GM19043 (cell line): ENCODE data around the gene HIPK2.
A peak's percentile ranks its signal among the peaks of the same experiment; 100 is the strongest.

Experiments used
- ATAC-seq: cut with Tn5 transposase; IDR thresholded peaks from one replicate; pipeline ENCODE4 v1.9.1; 2021; ENCODE audit warnings: low read depth; ENCODE audit not compliant: unreplicated experiment

Gene HIPK2

DNA sequence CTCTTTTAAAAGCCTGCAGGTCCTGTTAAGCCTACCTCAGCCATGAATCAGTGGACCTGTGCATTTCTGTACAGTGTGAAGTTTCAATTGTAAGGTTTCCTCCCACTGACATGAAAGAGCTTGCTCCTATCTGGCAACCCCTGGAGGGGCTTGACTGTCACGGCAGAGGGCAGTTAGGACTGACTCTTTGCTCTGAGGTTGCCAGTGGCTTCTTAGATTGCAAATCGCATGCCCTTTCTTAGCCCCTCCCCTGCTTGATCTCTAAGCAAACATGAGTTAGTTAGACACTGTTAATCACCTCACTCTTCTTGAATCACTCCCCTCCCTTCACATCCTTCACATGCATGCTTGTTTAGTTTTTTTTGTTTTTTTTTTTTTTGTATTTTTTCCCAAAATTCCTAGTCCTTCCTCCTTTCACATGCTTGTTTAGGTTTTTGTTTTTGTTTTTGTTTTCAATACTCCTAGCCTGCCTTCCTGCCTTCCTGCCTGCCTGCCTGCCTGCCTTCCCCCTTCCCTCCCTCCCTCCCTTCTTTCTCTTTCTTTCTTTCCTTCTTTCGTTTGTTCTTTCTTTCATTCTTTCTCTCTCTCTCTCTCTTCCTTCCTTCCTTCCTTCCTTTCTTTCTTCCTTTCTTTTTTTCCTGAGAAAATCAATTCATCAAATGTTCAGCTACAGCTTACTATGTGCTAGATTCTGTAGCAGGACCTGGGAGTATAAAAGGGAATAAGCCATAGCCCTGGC lies 6.0 kb upstream of the HIPK2 start:
- ATAC-seq, result no peak

DNA sequence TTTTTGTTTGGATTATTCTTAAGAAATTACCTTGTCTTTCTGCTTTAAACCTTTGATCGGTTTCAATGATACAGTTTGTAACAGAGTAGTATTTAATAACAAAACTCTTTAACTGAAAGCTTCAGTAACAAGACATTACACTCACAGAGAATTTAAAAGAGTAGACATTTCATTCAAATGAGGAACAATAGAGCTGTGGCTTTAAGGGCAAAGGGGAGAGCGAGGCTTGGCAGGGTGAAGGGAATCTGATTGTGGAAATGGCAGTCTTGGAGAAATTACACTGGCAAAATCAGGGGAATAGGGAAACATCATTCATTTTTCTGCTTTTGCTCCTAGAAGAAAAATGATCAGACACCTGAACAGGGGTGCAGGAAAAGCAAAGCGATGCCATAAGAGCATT lies 5.1 kb upstream of the HIPK2 start:
- ATAC-seq, result no peak

GRCh38 chr7:139777133-139777891 lies 486 bp downstream of the HIPK2 start:
- no peak for ATAC-seq

- ATAC-seq, result no peak
Observed at GRCh38 chr7:139776486-139777132, 1.2 kb downstream of the HIPK2 start.

DNA sequence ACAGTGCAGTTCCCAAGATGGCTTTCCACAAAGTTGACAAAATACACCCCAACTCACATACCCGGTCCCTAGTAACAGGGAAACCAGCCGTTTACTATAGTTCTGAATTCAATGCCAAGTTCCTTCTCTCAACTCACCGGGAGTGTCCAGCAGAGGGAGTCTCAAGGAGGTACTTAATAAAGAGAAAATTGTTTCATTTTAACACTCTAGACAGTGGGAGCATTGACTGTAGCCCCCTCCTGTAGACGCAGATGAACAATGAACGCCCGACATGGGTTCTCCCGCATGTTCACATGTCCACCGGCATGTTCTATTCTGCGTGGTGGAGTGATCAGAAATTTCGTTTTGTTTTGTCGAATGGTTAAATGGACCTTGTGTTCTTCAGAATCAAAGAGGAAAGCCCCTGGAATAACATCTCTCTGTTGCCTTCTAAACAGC lies 1.9 kb downstream of the HIPK2 start:
- no peak for ATAC-seq

GRCh38 chr7:139774376-139774775 lies 3.4 kb downstream of the HIPK2 start:
- no peak for ATAC-seq

- ATAC-seq, result no peak
Observed at GRCh38 chr7:139773371-139773770, 4.4 kb downstream of the HIPK2 start.

DNA sequence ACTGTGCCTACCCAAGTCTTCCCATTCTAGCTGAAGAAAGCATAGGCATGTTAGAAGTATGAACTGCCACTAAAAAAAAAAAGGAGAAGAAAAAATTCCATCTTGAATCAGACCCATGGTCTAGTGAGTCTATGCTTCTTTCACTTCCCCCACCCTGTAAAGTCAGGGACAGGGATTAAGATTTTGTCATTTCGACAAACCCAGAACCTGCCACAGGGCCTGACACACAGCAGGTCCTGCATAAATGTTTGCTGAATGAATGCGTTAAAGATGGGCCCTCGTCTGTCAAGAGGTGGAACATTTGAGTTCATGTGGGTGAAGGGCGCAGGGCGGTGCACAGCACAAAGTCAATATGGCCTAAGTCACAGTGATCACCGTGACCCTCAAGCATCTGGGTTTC lies 4.9 kb downstream of the HIPK2 start:
- ATAC-seq, result no peak

- no peak for ATAC-seq
Observed at GRCh38 chr7:139772115-139772514, 5.7 kb downstream of the HIPK2 start.

DNA sequence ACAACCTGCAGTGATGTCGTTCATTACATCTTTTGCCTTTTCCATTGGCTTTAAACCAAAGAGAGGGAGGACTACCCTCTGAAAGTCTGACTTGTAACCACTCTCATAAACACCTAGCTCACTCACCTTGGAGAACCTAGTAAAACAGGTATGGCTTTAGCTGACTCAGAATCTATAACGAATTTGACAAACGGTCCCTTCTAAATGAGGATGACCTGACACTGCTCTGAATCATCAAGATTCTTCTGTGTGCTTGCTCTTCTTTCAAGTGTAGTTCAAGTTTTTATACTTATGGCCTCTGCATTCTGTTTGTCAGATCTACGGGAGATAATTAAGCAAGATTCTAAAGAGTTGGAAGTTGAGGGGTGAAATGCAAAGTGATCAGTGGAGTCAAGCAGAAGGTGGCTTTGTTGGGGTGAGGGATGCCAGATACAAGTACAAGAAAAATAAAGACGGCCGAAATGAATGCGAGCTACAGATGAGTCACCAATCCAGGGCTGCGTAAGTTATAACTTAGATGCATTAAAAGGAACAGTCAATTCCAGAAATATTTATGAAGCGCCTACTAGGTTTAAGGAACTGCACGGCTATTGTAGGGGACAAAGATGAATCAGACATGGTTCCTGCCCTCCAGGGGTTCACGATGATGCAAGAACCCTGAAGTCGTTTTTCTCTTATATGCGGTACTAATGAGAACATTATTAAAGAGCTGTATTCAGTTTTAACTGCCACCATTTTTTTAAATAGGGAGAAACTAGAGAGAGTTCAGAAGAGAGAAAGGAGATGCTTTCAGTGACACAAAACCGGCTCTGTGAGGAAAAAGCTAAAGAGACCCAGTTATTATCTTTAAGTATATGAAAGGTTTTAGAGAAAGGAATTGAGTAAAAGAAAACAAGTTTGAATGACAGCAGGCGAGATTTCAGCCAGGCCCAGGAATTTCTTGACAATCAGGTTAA lies 6.5 kb downstream of the HIPK2 start:
- no peak for ATAC-seq

DNA sequence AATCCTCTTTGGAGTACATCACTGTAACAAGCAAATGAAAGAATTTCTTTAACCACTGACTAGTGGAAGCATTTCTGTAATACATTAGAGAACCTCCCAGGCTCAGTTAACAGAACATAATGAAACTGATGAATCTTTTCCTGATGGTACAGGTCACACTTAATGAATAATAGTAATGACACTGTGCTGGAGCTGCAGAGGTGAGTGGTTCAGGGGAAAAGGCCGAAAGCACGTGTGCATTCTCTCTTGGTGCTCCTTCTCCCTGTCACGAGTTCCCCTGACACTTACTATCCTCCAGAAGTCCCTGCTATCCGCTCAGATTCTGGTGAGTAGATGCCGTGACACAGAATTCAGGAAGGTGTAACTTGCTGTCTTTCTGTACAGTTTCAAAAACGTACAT lies 8.0 kb downstream of the HIPK2 start:
- no peak for ATAC-seq

DNA sequence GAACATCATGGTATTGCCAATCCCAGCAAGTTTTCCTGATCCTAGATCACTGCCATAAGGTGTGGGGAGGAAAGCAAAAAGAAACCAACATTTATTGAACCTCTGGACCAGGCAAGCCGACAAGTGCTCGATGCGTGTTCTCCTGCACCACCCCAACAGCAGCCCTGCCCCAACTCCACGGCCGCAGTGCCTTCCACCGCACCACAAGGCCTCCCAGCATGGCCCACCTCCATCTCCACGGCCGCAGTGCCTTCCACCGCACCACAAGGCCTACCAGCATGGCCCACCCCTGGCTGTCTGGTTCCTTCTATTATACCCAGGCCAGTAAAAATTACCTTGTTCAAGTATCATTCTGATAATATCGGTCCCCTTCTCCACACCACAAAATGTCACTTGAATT lies 8.7 kb downstream of the HIPK2 start:
- no peak for ATAC-seq

GRCh38 chr7:139768249-139768824 lies 9.5 kb downstream of the HIPK2 start:
- no peak for ATAC-seq

DNA sequence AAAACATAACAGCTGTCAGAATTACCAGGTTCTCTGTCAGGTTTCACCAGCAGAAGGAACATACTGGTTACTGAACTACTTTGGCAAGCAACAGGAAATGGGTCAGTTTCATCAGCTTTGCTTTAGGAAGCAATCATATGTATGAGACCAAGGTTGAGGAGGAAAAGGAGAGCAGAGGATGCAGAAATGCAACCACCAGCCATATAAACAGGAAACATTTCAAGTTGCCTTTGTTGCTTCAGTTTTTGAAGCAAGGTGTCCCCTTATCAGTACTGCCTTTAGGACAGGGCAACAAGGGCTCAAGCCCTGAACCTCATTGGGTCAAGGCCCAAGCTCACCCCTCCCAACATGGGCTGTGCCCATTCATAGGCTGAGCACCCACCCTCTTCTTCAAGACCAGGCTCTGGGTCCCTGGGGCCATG lies 10.2 kb downstream of the HIPK2 start:
- ATAC-seq, result peak; percentile 93

DNA sequence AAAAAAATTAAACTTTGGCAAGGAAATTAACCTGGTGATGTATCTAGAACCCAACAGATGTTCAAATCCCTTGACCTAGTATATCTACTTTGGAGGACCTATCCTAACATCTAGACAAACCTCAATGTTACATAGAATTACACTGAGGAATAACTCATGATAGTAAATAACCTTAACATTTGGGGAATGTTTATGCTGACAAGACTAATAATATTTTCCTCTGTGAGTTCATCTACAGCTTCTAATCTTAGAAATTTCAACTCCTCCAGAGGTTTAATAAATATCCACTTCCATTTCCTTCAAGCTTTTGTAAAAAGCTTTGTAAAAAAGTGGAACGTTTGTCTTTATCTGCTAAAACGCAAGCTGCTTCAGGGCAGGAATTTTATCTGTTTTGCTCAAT lies 12.7 kb downstream of the HIPK2 start:
- no peak for ATAC-seq

DNA sequence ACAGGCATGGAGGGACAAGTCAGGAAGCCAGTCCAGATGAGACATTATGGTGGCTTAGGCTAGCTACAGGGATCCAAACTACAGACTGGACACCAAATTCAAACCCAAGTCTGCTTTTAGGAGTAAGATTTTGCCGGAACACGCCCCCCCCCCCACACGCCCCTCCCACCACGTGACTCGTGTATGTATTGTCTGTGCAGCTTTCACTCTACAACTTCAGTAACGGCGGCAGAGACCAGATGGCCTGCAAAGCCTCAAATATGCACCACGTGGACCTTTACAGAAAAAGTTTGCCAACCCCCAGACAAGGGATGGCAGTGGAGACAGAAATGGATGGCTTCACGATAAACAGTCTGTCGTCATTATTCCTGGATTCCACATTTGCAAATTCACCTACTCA lies 14.5 kb downstream of the HIPK2 start:
- ATAC-seq, result no peak

DNA sequence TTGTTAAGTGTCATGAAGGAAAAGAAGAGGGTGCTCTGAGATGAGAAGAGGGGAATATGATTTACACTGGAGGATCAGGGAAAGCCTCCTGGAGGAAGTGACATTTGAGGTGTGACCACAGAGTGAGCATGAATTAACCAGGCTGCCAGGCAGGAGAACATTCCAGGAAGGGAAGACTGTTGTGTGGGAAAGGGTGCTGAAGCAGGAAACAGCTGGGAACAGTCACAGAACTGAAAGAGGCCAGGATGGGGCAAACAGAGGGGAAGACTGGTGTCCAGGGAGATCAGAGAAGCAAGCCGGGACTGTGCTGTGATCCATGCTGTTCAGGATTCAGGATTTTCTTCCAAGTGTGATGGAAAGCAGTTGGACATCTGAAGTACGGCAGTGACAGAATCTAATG lies 14.9 kb downstream of the HIPK2 start:
- ATAC-seq, result no peak

DNA sequence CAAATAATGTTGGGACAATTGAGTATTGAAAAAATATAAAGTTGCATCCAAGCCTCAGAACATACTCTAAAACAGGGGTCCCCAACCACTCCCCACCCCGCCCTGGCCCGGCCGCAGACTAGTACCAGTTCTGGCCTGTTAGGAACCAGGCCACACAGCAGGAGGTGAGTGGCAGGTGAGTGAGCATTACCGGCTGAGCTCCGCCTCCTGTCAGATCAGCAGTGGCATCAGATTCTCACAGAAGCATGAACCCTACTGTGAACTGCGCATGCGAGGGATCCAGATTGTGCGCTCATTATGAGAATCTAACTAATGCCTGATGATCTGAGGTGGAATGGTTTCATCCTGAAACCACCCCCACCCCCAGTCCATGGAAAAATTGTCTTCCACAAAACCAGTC lies 19.4 kb downstream of the HIPK2 start:
- no peak for ATAC-seq

DNA sequence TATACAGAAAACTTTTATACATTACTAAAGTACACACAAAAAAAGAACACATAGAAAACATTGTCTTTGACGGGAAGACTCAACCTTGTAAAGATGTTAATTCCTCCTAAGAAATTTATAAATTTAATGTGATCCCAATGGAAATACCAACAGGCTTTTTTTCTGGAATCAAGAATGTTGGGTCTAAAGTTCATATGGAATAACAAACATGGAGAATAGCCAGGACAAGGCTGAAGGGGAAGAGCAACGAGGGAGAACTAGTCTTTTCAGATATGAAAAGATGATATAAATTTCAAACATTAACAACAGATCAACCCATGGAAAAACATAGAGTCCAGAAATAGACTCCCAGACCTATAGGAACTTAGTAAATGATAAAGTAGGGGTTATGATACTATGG lies 19.8 kb downstream of the HIPK2 start:
- no peak for ATAC-seq

- no peak for ATAC-seq
Observed at GRCh38 chr7:139753693-139754111, 24.1 kb downstream of the HIPK2 start.
